ENCODE measurements around the gene MTFP1.
"Not testable (repeated sequence)": the region's sequence is repeated elsewhere in the genome, so short reads cannot be mapped to it uniquely, and the experiment has no call there.

MTFP1 gene

GRCh38 chr22:30402028-30402765, 23.4 kb upstream of the MTFP1 start:
- DNase-seq (ENCODE audit: low read depth, low spot score): no peak

GRCh38 chr22:30402766-30403104, 22.8 kb upstream of the MTFP1 start:
- not testable (repeated sequence) for DNase-seq (ENCODE audit: low read depth, low spot score)

GRCh38 chr22:30404307-30404706, 21.3 kb upstream of the MTFP1 start:
- no peak for DNase-seq (ENCODE audit: low read depth, low spot score)

- no peak for DNase-seq (ENCODE audit: low read depth, low spot score)
Measured at GRCh38 chr22:30405731-30406130, 19.8 kb upstream of the MTFP1 start.

- DNase-seq (ENCODE audit: low read depth, low spot score): no peak
Measured at GRCh38 chr22:30406400-30406799, 19.2 kb upstream of the MTFP1 start.

GRCh38 chr22:30408388-30409102, 17.0 kb upstream of the MTFP1 start:
- no peak for DNase-seq (ENCODE audit: low read depth, low spot score)

- DNase-seq (ENCODE audit: low read depth, low spot score): no peak
Measured at GRCh38 chr22:30411780-30412179, 13.8 kb upstream of the MTFP1 start.

GRCh38 chr22:30413001-30413400, 12.6 kb upstream of the MTFP1 start:
- no peak for DNase-seq (ENCODE audit: low read depth, low spot score)

- DNase-seq (ENCODE audit: low read depth, low spot score): no peak
Measured at GRCh38 chr22:30413745-30414524, 11.6 kb upstream of the MTFP1 start.

- DNase-seq (ENCODE audit: low read depth, low spot score): no peak
Measured at GRCh38 chr22:30414525-30415047, 11.0 kb upstream of the MTFP1 start.

- DNase-seq (ENCODE audit: low read depth, low spot score): no peak
Measured at GRCh38 chr22:30416403-30416802, 9.2 kb upstream of the MTFP1 start.

- DNase-seq (ENCODE audit: low read depth, low spot score): no peak
Measured at GRCh38 chr22:30416837-30417236, 8.7 kb upstream of the MTFP1 start.

GRCh38 chr22:30420347-30421125, 5.0 kb upstream of the MTFP1 start:
- DNase-seq (ENCODE audit: low read depth, low spot score): no peak

- DNase-seq (ENCODE audit: low read depth, low spot score): no peak
Measured at GRCh38 chr22:30421695-30422480, 3.7 kb upstream of the MTFP1 start.

GRCh38 chr22:30422481-30423300, 2.9 kb upstream of the MTFP1 start:
- DNase-seq (ENCODE audit: low read depth, low spot score): no peak

- DNase-seq (ENCODE audit: low read depth, low spot score): peak; percentile 20
Measured at GRCh38 chr22:30423301-30423958, 2.1 kb upstream of the MTFP1 start.

- DNase-seq (ENCODE audit: low read depth, low spot score): peak; percentile 95
Measured at GRCh38 chr22:30423959-30424533, 1.5 kb upstream of the MTFP1 start.

GRCh38 chr22:30424534-30425326, 838 bp upstream of the MTFP1 start:
- DNase-seq (ENCODE audit: low read depth, low spot score): no peak

Data from activated naive CD8-positive, alpha-beta T cell treated with anti-CD3 and anti-CD28 coated beads, Interleukin-2, amount 50 U/mL, for 16 hours (primary cell).